Vagina (tissue), 2 donors: Measurements from ENCODE around the gene LMO7.

Source experiments
- CTCF ChIP-seq, 3 experiments: fragments of 450-650 bp in 2 of 3; fragments of 200-600 bp in 1 of 3; sonication (generic) in 1 of 3; IDR thresholded peaks; one replicate each; pipeline ENCODE4 v1.5.1; 2017 to 2019; ENCODE audit warnings: antibody characterized with exemption in 3 of 3, mild to moderate bottlenecking in 2 of 3, moderate library complexity in 2 of 3
- POLR2A ChIP-seq, 2 donors: fragments of 450-650 bp; IDR thresholded peaks; one replicate each; pipeline ENCODE4 v1.6.1; 2017; ENCODE audit warnings: antibody characterized with exemption in 2 of 2, mild to moderate bottlenecking in 2 of 2, moderate library complexity in 2 of 2
- POLR2AphosphoS5 ChIP-seq, 2 donors: sonication (generic); formaldehyde crosslinking; IDR thresholded peaks; one replicate each; pipeline ENCODE4 v1.9.0; 2017; ENCODE audit warnings: antibody characterized with exemption in 2 of 2, mild to moderate bottlenecking in 2 of 2, low read depth in 1 of 2; ENCODE audit not compliant: insufficient read depth in 1 of 2

GRCh38 chr13:75618308-75618707 lies 17.8 kb upstream of the LMO7 start:
- TF ChIP-seq CTCF (IDR thresholded peaks at IDR 0.05) (no peak), POLR2AphosphoS5 (IDR thresholded peaks at IDR 0.05; ENCODE audit: insufficient read depth in 1 of 2, low read depth in 1 of 2) (no peak), POLR2A (IDR thresholded peaks at IDR 0.05) (no peak)
